Right kidney (tissue), 1 donor: ENCODE results near the gene TMEM72.

ENCODE experiments used
- DNase-seq: peaks from one replicate; pipeline ENCODE4 v3.0.0-alpha.2; 2016

Gene TMEM72

GRCh38 chr10:44933451-44934321 lies 22.5 kb downstream of the TMEM72 start:
- no peak for DNase-seq

DNA sequence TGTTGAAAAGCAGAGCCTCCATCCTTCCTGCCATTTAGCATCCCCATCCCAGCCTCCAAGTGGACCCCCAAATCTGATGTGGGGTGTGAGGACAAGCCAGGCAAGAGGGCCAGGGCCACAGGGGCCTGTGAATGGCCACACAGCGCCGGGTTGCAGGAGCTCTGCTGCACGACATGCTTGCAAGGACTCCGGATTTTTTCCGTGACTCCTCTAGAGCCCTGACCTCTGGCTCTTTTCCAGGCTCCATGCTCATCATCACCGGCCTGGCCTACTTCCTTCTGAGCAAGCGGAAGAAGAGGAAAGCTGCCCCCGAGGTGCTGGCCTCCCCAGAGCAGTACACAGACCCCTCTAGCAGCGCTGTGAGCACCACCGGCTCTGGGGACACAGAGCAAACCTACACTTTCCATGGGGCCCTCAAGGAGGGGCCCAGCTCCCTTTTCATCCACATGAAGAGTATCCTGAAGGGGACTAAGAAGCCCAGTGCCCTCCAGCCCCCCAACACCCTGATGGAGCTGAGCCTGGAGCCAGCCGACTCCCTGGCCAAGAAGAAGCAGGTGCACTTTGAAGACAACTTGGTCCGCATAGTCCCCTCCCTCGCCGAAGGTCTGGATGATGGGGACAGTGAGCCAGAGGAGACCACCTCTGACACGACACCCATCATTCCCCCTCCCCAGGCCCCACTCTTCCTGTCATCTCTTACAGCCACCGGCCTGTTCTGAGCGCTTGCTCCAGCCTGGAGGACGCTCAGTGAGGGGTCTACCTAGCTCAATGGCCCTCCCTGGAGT lies 23.5 kb downstream of the TMEM72 start:
- DNase-seq = no peak

DNA sequence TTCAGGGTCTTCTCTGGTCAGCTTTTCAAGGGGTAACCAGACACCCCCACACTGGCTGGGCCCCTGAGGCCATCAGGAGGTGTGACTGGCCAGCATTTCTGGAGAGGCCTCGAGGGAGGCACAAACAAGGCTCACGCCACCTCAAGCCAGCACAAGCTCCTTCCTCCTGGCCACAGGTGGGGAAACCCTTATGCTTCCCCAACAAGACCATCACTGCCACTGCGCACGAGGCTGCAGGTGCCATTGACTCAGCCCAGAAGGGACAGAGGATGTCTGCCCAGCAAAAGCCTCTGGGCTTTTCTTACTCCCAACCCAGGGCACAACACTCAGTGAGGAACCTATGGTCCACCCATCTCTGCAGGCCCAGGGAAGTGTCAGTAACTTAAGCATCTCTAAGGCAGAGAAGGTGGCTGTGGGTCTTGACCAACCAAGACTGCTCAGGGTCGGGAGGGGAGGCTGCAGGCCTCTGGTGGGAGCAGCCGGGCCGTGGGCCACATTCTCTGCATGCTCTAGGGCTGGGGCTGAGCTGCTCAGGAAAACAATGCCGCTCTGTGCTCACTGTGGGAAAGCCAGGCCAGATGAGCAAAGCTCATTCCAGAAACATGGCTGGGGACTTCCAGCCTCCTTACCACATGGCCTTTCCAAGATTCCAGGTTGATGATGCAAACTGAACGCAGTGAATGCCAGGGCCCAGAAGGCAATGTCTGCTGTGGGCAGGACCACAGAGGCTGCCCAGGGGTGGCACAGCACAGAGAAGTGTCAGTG lies 24.2 kb downstream of the TMEM72 start:
- no peak for DNase-seq

- no peak for DNase-seq
These were observed 24.8 kb downstream of the TMEM72 start for GRCh38 chr10:44935966-44936295.

GRCh38 chr10:44936314-44936975 lies 25.3 kb downstream of the TMEM72 start:
- no peak for DNase-seq

- no peak for DNase-seq
These were observed 26.3 kb downstream of the TMEM72 start for GRCh38 chr10:44937196-44938005.

DNA sequence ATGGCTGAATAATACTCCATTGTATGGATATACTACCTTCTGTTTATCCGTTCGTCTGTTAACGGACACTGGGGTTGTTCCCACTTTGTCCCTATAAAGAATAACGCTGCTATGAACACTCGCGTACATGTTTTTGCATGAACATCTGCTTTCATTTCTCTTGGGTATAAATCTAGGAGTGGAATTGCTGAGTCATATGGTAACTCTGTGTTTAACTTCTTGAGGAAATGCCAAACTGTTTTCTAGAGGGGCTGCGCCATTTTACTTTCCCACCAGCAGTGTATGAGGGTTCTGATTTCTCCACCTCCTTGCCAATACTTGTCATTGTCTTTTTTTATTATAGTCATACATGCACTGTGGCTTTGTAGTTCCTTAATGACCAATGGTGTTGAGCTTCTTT lies 27.8 kb downstream of the TMEM72 start:
- DNase-seq = no peak

DNA sequence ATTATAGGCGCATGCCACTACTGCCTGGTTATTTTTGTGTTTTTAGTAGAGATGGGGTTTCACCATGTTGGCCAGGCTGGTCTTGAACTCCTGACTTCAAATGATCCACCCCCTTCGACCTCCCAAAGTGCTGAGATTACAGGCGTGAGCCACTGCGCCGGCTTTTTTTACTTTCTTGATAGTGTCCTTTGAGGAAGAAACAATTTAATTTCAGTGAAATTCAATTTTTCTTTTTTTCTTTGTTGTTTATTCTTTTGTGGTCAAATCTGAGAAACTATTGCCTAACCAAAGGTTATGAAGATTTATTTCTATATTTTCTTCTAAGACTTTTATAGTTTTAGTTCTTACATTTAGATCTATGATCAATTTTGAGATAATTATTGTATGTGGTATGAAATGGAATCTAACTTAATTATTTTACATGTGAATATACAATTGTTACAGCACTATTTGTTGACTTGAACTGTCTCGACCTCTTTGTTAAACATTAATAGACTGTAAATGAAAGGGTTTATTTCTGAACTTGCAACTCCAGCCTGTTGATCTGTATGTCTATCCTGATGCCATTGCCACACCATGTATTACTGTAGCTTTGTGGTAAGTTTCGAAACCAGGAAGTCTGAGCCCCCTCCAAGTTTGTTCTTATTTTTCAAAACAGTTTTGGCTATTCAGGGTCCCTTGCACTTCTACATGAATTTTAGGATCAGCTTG lies 28.7 kb downstream of the TMEM72 start:
- DNase-seq = no peak

GRCh38 chr10:44944354-44944753 lies 33.2 kb downstream of the TMEM72 start:
- no peak for DNase-seq

GRCh38 chr10:44946205-44946604 lies 35.1 kb downstream of the TMEM72 start:
- no peak for DNase-seq

DNA sequence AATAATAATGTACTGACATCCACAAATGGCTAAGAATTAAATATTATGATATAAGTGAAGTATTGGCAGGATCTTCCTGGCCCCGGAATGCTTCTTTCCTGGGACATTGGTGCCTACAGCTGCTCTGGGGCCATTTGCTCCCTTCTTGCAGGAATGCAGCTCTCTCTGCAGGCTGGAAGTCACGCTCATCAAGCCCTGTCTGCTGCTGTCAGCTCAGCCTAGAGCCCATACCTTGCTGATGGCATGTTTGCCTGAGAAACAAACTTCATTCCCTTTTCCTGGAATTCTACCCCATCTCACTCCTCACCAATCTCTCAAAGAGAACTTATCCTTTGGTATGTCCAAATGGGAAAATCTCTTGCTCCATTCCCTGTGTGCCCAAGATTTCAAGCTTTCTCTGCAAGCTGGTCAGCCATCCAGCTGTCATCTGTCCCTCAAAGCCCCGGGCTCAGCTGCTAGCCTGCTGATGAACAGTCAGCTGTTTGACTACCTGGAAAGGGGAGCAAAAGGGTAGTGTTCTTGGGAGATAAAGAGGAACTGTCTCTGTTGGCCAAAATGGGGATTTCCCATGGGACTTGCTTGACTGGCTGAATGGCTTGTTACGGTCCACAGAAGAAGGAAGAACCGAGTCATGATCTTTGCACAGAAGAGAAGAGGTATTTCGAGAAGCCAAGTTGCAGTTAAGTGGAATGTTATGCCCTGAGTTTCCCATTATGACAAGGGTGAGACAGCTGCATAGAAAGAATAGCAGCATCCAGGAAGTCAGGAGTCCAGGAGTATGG lies 36.4 kb downstream of the TMEM72 start:
- no peak for DNase-seq

DNA sequence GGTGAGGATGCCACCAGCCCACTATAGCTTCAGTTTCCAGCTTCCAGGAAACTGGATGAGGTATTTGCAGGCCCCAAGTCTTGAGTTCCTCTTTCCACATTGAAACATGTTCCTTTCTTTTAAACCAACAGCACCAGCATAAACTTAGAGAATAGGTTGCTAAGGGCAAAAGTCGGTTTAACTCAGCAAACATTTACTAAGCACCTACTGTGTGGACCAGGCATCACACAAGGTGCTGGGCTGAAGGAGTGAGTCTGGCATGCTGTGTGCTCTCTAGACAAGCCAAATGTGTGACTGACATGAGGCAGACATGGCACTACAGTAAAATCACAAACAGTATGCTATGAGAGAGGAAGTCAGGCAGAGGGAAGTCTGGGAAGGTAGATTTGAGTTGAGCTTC lies 37.5 kb downstream of the TMEM72 start:
- no peak for DNase-seq

GRCh38 chr10:44949127-44949802 lies 38.1 kb downstream of the TMEM72 start:
- DNase-seq = no peak

- no peak for DNase-seq
These were observed 38.8 kb downstream of the TMEM72 start for GRCh38 chr10:44949915-44950314.

GRCh38 chr10:44950326-44951225 lies 39.4 kb downstream of the TMEM72 start:
- DNase-seq = no peak

DNA sequence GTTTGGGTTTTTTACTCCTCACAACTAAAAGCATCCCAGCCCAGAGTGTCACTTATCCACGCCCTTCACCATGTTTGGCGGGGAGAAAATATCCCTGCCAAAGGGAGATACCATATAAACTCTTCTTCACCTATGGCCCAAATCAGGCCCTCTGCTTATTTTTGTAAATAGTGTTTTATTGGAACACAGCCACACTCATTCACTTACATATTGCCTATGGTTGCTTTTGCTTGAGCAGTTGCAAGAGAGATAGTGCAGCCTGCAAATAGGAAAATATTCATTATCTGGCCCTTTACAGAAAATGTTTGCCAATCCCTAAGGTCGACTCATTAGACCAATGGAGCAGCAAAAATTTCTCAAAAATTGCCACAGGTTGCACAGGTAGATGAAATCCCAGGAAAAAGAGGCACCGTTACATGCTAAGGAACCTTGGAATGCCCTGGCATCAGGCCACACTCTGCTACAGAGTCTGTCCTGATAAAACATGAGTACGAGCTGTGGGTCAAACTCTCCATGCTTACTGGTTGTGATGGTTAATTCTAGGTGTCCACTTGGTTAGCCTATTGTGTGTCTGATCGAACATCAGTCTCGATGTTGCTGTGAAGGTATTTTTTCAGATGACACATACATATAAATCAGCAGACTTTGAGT lies 40.6 kb downstream of the TMEM72 start:
- DNase-seq = no peak

GRCh38 chr10:44952779-44953231 lies 41.7 kb downstream of the TMEM72 start:
- no peak for DNase-seq

GRCh38 chr10:44954042-44954441 lies 42.9 kb downstream of the TMEM72 start:
- DNase-seq = no peak
